ENCODE measurements around the gene L2HGDH.

DNA sequence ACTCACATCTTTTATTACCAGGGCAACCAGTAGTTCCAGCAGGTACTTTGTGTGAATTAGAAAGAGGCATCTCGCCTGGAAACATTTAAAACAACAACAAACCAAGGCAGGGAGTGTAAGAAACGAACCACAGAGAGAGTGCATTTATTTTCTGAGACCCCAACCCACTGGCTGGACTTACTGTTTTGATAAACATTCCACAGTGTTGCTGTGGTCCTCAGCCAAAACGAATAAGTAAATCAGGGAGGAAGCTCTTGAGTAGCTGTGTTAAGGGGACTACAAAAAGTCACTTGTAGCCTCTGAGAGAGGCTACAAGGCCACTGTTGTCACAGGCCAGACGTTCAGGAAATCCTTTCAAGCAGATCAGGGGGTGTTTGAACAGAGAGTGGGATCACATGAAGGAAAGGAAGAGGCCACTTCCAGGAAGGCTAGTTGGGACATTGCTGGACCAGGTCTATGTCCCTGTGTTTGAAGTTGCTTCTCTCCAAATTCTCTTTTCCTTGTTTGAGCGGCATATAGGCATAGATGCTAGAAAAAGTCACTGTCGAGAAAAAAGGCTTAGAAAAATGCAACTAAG is 33.9 kb upstream of the L2HGDH start:
- TF ChIP-seq, protein P1, sequence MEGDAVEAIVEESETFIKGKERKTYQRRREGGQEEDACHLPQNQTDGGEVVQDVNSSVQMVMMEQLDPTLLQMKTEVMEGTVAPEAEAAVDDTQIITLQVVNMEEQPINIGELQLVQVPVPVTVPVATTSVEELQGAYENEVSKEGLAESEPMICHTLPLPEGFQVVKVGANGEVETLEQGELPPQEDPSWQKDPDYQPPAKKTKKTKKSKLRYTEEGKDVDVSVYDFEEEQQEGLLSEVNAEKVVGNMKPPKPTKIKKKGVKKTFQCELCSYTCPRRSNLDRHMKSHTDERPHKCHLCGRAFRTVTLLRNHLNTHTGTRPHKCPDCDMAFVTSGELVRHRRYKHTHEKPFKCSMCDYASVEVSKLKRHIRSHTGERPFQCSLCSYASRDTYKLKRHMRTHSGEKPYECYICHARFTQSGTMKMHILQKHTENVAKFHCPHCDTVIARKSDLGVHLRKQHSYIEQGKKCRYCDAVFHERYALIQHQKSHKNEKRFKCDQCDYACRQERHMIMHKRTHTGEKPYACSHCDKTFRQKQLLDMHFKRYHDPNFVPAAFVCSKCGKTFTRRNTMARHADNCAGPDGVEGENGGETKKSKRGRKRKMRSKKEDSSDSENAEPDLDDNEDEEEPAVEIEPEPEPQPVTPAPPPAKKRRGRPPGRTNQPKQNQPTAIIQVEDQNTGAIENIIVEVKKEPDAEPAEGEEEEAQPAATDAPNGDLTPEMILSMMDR (IDR thresholded peaks at IDR 0.05; ENCODE audit: low read depth, low read length, poor library complexity, severe bottlenecking), result no peak
- no peak for TF ChIP-seq EZH2phosphoT487 (IDR thresholded peaks at IDR 0.05; ENCODE audit: borderline replicate concordance, low read length)

All from DOHH2 (cell line).